ENCODE measurements around the gene BAIAP2L2. TPM values are rescaled to one million over a fixed set of nuclear protein-coding genes. Genes with fewer than 3 reads are reported as not detected.

Gene BAIAP2L2
- total and polyA plus RNA-seq, 10 of the 15 experiments (the other 5 are each of a cell fraction or from before 2014, with no cell fraction given): 0.08 to 0.38 (median 0.14) TPM; not detected in 6

DNA sequence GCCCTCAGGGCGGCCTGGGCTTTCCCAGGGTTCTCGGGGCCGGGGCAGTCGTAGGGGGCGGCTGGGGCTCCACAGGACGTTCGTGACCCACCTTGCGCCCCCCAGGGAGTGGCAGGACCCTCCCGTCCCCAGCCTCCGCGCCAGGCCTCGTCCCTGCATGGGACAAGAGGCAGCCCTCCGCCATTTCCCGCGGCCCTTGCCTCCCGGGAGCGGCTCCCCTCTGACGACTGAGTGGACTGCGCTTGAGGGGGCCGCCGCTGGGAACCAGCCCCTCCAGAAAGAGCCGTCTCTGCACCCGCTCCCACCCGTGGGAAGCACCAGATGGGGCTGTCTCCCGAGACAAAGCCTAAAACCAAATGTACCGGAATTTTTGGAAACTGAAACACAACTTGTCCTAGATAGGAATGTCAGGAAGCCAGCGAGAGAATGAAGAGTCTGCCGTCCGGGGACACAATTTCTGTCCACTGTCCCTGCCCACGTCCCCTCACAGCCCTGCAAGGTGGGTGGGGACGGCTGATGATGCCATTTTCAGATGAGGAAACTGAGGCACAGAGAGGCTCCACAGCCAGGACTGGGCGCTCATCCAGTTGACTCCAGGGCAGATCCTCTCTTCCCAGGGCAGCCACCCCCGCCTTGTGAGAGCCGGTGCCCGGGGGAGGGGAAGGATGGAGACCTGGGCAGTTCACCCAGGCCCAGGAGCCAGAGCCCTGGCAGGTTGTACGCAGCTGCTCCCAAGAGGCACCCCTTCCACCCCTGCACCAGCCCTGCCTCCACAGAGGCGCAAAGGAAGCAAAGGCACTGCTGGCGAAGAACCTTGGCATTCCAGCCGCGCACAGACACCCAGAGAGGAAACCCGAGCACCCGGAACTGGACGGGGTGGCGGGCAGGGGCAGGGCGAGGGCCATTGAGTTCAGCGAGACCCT lies 71.3 kb downstream of the BAIAP2L2 start:
- no TSS peak for BruUV-seq (replicated peaks)
- WGBS (ENCODE audit: insufficient coverage, insufficient replicate concordance, low lambda C conversion rate, missing lambda C conversion rate): 53% methylated on average over 41 of the region's 46 CpGs
- H3K79me2 ChIP-seq (ENCODE audit: control insufficient read depth, insufficient read depth, low read length): no peaks in the 10 kb centered on the region
- H3K27me3 ChIP-seq (replicated peaks in 1 of 2; ENCODE audit: control insufficient read depth in 2 of 2, insufficient read depth in 2 of 2, low read length in 1 of 2): no peaks in the 10 kb centered on the region; a peak in 1 of 4 replicates
- no peak overlapping the region for H3K4me2 ChIP-seq (ENCODE audit: control insufficient read depth, insufficient read depth)
- RAD21 ChIA-PET (ENCODE audit: unreplicated experiment): interaction anchor here (0.7 kb wide), 2 partner anchors 24 to 1226 kb away, joined by 3 read pairs; no protein-coding TSS in a partner anchor
- H4K20me1 ChIP-seq (ENCODE audit: control insufficient read depth, insufficient read depth): no peaks in the 10 kb centered on the region
- SMC1A ChIA-PET (ENCODE audit: uncharacterized antibody, unreplicated experiment): no interaction called here
- CTCF ChIA-PET: no interaction called here
- ATAC-seq (no peak), FAIRE-seq (no peak), DNase-seq (ENCODE audit: low read depth, low spot score) (no peak)
- no peaks in the 10 kb centered on the region for H3K36me3 ChIP-seq (ENCODE audit: control insufficient read depth in 2 of 2, insufficient read depth in 2 of 2, low read length in 1 of 2)
- H3K4me1 ChIP-seq (ENCODE audit: control insufficient read depth, insufficient read depth, low read length): peaks cover 3% of the 10 kb centered on the region; the same call in 1 of the 2 replicates
- H3K27ac ChIP-seq (ENCODE audit: control insufficient read depth, insufficient read depth): no peak overlapping the region
- POLR2A ChIA-PET: no interaction called here
- H3K9me3 ChIP-seq (replicated peaks; ENCODE audit: control insufficient read depth, insufficient read depth, low read length): no peaks in the 10 kb centered on the region
- H2AFZ ChIP-seq (ENCODE audit: control insufficient read depth, low read depth, low read length): no peak overlapping the region
- no peak overlapping the region for H3K4me3 ChIP-seq
- intact Hi-C loops (cut with micrococcal nuclease; ENCODE audit: unreplicated experiment): no loop called here
- in situ Hi-C loops (cut with MboI): no loop called here
- H3K9ac ChIP-seq (ENCODE audit: control insufficient read depth, insufficient read depth, low read length): no peak overlapping the region
- TF ChIP-seq, protein P1, sequence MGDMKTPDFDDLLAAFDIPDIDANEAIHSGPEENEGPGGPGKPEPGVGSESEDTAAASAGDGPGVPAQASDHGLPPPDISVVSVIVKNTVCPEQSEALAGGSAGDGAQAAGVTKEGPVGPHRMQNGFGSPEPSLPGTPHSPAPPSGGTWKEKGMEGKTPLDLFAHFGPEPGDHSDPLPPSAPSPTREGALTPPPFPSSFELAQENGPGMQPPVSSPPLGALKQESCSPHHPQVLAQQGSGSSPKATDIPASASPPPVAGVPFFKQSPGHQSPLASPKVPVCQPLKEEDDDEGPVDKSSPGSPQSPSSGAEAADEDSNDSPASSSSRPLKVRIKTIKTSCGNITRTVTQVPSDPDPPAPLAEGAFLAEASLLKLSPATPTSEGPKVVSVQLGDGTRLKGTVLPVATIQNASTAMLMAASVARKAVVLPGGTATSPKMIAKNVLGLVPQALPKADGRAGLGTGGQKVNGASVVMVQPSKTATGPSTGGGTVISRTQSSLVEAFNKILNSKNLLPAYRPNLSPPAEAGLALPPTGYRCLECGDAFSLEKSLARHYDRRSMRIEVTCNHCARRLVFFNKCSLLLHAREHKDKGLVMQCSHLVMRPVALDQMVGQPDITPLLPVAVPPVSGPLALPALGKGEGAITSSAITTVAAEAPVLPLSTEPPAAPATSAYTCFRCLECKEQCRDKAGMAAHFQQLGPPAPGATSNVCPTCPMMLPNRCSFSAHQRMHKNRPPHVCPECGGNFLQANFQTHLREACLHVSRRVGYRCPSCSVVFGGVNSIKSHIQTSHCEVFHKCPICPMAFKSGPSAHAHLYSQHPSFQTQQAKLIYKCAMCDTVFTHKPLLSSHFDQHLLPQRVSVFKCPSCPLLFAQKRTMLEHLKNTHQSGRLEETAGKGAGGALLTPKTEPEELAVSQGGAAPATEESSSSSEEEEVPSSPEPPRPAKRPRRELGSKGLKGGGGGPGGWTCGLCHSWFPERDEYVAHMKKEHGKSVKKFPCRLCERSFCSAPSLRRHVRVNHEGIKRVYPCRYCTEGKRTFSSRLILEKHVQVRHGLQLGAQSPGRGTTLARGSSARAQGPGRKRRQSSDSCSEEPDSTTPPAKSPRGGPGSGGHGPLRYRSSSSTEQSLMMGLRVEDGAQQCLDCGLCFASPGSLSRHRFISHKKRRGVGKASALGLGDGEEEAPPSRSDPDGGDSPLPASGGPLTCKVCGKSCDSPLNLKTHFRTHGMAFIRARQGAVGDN (IDR thresholded peaks at IDR 0.05): no peak
- no peak for TF ChIP-seq JUND (IDR thresholded peaks at IDR 0.05; ENCODE audit: low read depth, low read length)
- TF ChIP-seq, protein P2, sequence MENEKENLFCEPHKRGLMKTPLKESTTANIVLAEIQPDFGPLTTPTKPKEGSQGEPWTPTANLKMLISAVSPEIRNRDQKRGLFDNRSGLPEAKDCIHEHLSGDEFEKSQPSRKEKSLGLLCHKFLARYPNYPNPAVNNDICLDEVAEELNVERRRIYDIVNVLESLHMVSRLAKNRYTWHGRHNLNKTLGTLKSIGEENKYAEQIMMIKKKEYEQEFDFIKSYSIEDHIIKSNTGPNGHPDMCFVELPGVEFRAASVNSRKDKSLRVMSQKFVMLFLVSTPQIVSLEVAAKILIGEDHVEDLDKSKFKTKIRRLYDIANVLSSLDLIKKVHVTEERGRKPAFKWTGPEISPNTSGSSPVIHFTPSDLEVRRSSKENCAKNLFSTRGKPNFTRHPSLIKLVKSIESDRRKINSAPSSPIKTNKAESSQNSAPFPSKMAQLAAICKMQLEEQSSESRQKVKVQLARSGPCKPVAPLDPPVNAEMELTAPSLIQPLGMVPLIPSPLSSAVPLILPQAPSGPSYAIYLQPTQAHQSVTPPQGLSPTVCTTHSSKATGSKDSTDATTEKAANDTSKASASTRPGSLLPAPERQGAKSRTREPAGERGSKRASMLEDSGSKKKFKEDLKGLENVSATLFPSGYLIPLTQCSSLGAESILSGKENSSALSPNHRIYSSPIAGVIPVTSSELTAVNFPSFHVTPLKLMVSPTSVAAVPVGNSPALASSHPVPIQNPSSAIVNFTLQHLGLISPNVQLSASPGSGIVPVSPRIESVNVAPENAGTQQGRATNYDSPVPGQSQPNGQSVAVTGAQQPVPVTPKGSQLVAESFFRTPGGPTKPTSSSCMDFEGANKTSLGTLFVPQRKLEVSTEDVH (IDR thresholded peaks at IDR 0.05; ENCODE audit: low read depth, partially characterized antibody): no peak
- TF ChIP-seq BCL11A (IDR thresholded peaks at IDR 0.05; ENCODE audit: low read depth, low read length): no peak
- TF ChIP-seq RB1 (IDR thresholded peaks at IDR 0.05; ENCODE audit: borderline replicate concordance): no peak
- no peak for TF ChIP-seq ZNF207 (IDR thresholded peaks at IDR 0.05; ENCODE audit: borderline replicate concordance)
- no peak for TF ChIP-seq BHLHE40 (IDR thresholded peaks at IDR 0.05; ENCODE audit: borderline replicate concordance in 1 of 2, low read depth in 2 of 2, low read length in 1 of 2)
- no peak for TF ChIP-seq IKZF2 (IDR thresholded peaks at IDR 0.05)
- TF ChIP-seq, protein P3, sequence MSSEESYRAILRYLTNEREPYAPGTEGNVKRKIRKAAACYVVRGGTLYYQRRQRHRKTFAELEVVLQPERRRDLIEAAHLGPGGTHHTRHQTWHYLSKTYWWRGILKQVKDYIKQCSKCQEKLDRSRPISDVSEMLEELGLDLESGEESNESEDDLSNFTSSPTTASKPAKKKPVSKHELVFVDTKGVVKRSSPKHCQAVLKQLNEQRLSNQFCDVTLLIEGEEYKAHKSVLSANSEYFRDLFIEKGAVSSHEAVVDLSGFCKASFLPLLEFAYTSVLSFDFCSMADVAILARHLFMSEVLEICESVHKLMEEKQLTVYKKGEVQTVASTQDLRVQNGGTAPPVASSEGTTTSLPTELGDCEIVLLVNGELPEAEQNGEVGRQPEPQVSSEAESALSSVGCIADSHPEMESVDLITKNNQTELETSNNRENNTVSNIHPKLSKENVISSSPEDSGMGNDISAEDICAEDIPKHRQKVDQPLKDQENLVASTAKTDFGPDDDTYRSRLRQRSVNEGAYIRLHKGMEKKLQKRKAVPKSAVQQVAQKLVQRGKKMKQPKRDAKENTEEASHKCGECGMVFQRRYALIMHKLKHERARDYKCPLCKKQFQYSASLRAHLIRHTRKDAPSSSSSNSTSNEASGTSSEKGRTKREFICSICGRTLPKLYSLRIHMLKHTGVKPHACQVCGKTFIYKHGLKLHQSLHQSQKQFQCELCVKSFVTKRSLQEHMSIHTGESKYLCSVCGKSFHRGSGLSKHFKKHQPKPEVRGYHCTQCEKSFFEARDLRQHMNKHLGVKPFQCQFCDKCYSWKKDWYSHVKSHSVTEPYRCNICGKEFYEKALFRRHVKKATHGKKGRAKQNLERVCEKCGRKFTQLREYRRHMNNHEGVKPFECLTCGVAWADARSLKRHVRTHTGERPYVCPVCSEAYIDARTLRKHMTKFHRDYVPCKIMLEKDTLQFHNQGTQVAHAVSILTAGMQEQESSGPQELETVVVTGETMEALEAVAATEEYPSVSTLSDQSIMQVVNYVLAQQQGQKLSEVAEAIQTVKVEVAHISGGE (CRISPR knock-in tag; IDR thresholded peaks at IDR 0.05): no peak
- no peak for TF ChIP-seq ESRRA (IDR thresholded peaks at IDR 0.05; ENCODE audit: low read length)
- no peak for TF ChIP-seq GABPA (IDR thresholded peaks at IDR 0.05; ENCODE audit: low read depth)
- TF ChIP-seq TCF3 (IDR thresholded peaks at IDR 0.05; ENCODE audit: borderline replicate concordance, insufficient read depth, low read depth, low read length): no peak

Data from GM12878 (cell line).